Measurements from ENCODE around the gene GYG2.
"Not testable (repeated sequence)": the region's sequence is repeated elsewhere in the genome, so short reads cannot be mapped to it uniquely, and the experiment has no call there.

Gene GYG2

GRCh38 chrX:2799369-2799768, 29.4 kb upstream of the GYG2 start (continued):
- TF ChIP-seq, protein P1, sequence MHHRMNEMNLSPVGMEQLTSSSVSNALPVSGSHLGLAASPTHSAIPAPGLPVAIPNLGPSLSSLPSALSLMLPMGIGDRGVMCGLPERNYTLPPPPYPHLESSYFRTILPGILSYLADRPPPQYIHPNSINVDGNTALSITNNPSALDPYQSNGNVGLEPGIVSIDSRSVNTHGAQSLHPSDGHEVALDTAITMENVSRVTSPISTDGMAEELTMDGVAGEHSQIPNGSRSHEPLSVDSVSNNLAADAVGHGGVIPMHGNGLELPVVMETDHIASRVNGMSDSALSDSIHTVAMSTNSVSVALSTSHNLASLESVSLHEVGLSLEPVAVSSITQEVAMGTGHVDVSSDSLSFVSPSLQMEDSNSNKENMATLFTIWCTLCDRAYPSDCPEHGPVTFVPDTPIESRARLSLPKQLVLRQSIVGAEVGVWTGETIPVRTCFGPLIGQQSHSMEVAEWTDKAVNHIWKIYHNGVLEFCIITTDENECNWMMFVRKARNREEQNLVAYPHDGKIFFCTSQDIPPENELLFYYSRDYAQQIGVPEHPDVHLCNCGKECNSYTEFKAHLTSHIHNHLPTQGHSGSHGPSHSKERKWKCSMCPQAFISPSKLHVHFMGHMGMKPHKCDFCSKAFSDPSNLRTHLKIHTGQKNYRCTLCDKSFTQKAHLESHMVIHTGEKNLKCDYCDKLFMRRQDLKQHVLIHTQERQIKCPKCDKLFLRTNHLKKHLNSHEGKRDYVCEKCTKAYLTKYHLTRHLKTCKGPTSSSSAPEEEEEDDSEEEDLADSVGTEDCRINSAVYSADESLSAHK (tag by site-specific recombination; IDR thresholded peaks at IDR 0.05), result no peak

DNA sequence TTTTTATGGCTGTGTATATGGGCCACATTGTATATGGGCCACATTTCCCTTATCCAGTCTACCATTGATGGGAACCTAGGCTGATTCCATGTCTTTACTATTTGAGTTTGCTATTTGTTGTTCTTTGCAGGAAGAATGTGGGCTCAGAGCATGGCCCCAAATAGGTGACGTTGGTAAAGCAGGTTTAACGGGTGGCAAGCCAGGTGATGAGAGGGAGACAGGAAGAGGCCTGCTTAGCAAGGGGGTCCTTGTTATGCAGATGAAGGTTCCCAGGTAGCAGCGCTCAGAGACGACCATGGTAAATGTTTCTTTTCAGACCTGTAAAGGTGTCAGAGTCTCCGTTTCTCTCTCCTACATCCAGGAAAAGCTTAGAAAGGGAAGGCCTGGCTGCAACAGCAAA, 28.8 kb upstream of the GYG2 start:
- H3K9me3 ChIP-seq (ENCODE audit: control insufficient read depth, insufficient read depth, low read depth, low read length); H3K4me3 ChIP-seq (ENCODE audit: low read depth, low read length); H3K4me1 ChIP-seq (ENCODE audit: control insufficient read depth, insufficient read depth, low read length); H3K27ac ChIP-seq (ENCODE audit: extremely low read depth, low read depth, low read length); H3K36me3 ChIP-seq (ENCODE audit: control insufficient read depth in 2 of 2, insufficient read depth in 1 of 2, low read length in 2 of 2); POLR2A ChIA-PET; CTCF ChIA-PET: not testable (repeated sequence)

- POLR2A ChIA-PET, result no interaction called here
Measured at GRCh38 chrX:2801223-2801622, 27.5 kb upstream of the GYG2 start.

DNA sequence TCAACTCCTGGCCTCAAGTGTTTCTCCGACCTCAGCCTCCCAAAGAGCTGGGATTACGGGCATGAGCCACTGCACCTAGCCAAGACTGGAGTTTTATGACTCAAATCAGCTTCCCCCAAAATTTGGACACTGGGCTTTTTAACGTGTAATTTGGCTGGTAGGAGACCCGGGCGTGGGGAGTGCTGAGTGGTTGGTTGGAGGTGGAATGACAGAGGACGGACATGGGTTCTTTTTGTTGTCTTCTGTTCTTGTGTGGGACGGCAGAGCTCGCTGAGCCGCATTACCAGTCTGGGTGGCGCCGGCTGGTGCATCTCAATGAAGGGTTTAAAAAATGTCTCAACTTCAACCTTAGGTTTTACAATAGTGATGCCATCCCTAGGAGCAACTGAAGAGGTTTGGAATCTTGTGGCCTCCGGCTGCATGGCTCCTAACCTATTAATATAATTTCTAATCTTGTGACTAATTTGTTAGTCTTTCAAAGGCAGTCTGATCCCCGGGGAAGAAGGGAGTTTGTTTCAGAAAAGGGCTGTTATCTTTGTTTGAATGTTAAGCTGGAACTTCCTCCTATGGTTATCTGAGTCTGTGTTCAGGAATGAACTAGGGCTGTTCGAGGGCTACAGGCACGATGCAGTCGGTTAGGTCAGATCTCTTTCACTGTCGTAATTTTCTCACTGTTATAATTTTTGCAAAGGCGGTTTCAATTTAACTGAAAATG, 26.2 kb upstream of the GYG2 start:
- H3K9me3 ChIP-seq (ENCODE audit: control insufficient read depth, insufficient read depth, low read depth, low read length); H3K4me1 ChIP-seq (ENCODE audit: control insufficient read depth, insufficient read depth, low read length); H3K27ac ChIP-seq (ENCODE audit: extremely low read depth, low read depth, low read length); H3K4me3 ChIP-seq (ENCODE audit: low read depth, low read length); CTCF ChIA-PET; H3K36me3 ChIP-seq (ENCODE audit: control insufficient read depth in 2 of 2, insufficient read depth in 1 of 2, low read length in 2 of 2); POLR2A ChIA-PET: not testable (repeated sequence)

More at GRCh38 chrX:2801223-2801622, 27.5 kb upstream of the GYG2 start:
- no peak overlapping the region for H3K27ac ChIP-seq (ENCODE audit: extremely low read depth, low read depth, low read length)
- H3K36me3 ChIP-seq (ENCODE audit: control insufficient read depth in 2 of 2, insufficient read depth in 1 of 2, low read length in 2 of 2), result no peaks in the 10 kb centered on the region
- CTCF ChIA-PET, result no interaction called here
- TF ChIP-seq ZNF514 (tag by site-specific recombination; IDR thresholded peaks at IDR 0.05), result no peak
- no peak for TF ChIP-seq KLF16 (tag by site-specific recombination; IDR thresholded peaks at IDR 0.05)
- TF ChIP-seq ZFP41 (tag by site-specific recombination; IDR thresholded peaks at IDR 0.05; ENCODE audit: borderline replicate concordance), result no peak
- TF ChIP-seq KLF1 (tag by site-specific recombination; IDR thresholded peaks at IDR 0.05), result no peak
- TF ChIP-seq ZNF76 (tag by site-specific recombination; IDR thresholded peaks at IDR 0.05; ENCODE audit: borderline replicate concordance, low read depth), result no peak
- TF ChIP-seq ZNF155 (tag by site-specific recombination; IDR thresholded peaks at IDR 0.05), result no peak
- TF ChIP-seq ZSCAN16 (tag by site-specific recombination; IDR thresholded peaks at IDR 0.05), result no peak
- no peak for TF ChIP-seq ZNF146 (tag by site-specific recombination; IDR thresholded peaks at IDR 0.05)
- no peak for TF ChIP-seq MZF1 (tag by site-specific recombination; IDR thresholded peaks at IDR 0.05; ENCODE audit: borderline replicate concordance)
- no peak for TF ChIP-seq ZNF426 (tag by site-specific recombination; IDR thresholded peaks at IDR 0.05)
- TF ChIP-seq GLI2 (tag by site-specific recombination; IDR thresholded peaks at IDR 0.05; ENCODE audit: borderline replicate concordance, low read depth), result no peak
- no peak for TF ChIP-seq ZNF600 (tag by site-specific recombination; IDR thresholded peaks at IDR 0.05)
- TF ChIP-seq WT1 (tag by site-specific recombination; IDR thresholded peaks at IDR 0.05), result no peak
- TF ChIP-seq ZNF302 (tag by site-specific recombination; IDR thresholded peaks at IDR 0.05; ENCODE audit: low read depth), result no peak
- no peaks in the 10 kb centered on the region for H3K4me1 ChIP-seq (ENCODE audit: control insufficient read depth, insufficient read depth, low read length)
- H3K4me3 ChIP-seq (ENCODE audit: low read depth, low read length), result no peak overlapping the region
- no peaks in the 10 kb centered on the region for H3K9me3 ChIP-seq (ENCODE audit: control insufficient read depth, insufficient read depth, low read depth, low read length)

GRCh38 chrX:2803486-2803885, 25.2 kb upstream of the GYG2 start:
- H3K4me1 ChIP-seq (ENCODE audit: control insufficient read depth, insufficient read depth, low read length); POLR2A ChIA-PET; H3K36me3 ChIP-seq (ENCODE audit: control insufficient read depth in 2 of 2, insufficient read depth in 1 of 2, low read length in 2 of 2); H3K9me3 ChIP-seq (ENCODE audit: control insufficient read depth, insufficient read depth, low read depth, low read length); H3K27ac ChIP-seq (ENCODE audit: extremely low read depth, low read depth, low read length); H3K4me3 ChIP-seq (ENCODE audit: low read depth, low read length); CTCF ChIA-PET: not testable (repeated sequence)

GRCh38 chrX:2804106-2804843, 24.5 kb upstream of the GYG2 start:
- H3K4me1 ChIP-seq (ENCODE audit: control insufficient read depth, insufficient read depth, low read length); POLR2A ChIA-PET; H3K36me3 ChIP-seq (ENCODE audit: control insufficient read depth in 2 of 2, insufficient read depth in 1 of 2, low read length in 2 of 2); CTCF ChIA-PET; H3K9me3 ChIP-seq (ENCODE audit: control insufficient read depth, insufficient read depth, low read depth, low read length); H3K4me3 ChIP-seq (ENCODE audit: low read depth, low read length); H3K27ac ChIP-seq (ENCODE audit: extremely low read depth, low read depth, low read length): not testable (repeated sequence)

DNA sequence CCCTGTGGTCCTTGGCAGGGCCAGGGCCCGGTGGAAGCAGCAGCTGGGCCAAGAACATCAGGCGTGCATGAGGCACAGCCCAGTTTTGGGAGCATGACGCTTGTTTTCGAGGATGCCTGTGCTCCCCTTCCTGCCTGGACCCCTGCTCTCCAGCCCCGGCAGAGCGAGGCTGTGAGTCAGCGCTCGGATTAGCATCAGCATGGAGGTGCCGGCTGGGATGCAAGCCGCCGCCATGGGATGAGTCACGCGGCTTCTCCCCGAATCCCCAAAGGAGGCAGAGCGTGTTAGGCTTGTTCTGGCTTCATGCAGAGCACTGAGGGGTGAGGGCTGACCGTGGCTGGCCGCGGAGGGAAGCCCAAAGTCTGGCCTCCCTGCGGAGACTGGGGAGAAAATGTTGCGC, 23.9 kb upstream of the GYG2 start:
- H3K36me3 ChIP-seq (ENCODE audit: control insufficient read depth in 2 of 2, insufficient read depth in 1 of 2, low read length in 2 of 2); H3K9me3 ChIP-seq (ENCODE audit: control insufficient read depth, insufficient read depth, low read depth, low read length); H3K4me3 ChIP-seq (ENCODE audit: low read depth, low read length); CTCF ChIA-PET; H3K4me1 ChIP-seq (ENCODE audit: control insufficient read depth, insufficient read depth, low read length); H3K27ac ChIP-seq (ENCODE audit: extremely low read depth, low read depth, low read length); POLR2A ChIA-PET: not testable (repeated sequence)

Data from HEK293 (cell line).